Upper lobe of left lung (tissue), 6 donors: ENCODE measurements around the gene C17orf58. TPM values are rescaled to one million over a fixed set of nuclear protein-coding genes. Genes with fewer than 3 reads are reported as not detected.
A peak's percentile ranks its signal among the peaks of the same experiment; 100 is the strongest.

ENCODE experiments used
- ATAC-seq, 2 donors: fragments of 200-7000 bp; cut with Tn5 transposase; one replicate each; pipeline ENCODE4 v1.9.1; 2022; ENCODE audit warnings: mild to moderate bottlenecking in 2 of 2, moderate library complexity in 2 of 2; ENCODE audit not compliant: low FRiP score in 2 of 2
- DNase-seq, 2 donors: peaks; one replicate each; pipeline ENCODE4 v3.0.0-alpha.2; 2019 to 2020
- H3K27ac ChIP-seq, 4 donors: fragments of 200-600 bp; sonication (generic); one replicate each; pipeline ENCODE4 v1.5.1; 2016 to 2019
- H3K27me3 ChIP-seq, 4 donors: fragments of 200-600 bp; sonication (generic); one replicate each; pipeline ENCODE4 v1.5.1; 2017 to 2019
- H3K36me3 ChIP-seq, 4 donors: fragments of 200-600 bp; sonication (generic); one replicate each; pipeline ENCODE4 v1.5.1; 2016 to 2019
- H3K4me1 ChIP-seq, 4 donors: fragments of 200-600 bp; sonication (generic); one replicate each; pipeline ENCODE4 v1.5.1; 2018 to 2019
- H3K4me3 ChIP-seq, 4 donors: fragments of 200-600 bp; sonication (generic); one replicate each; pipeline ENCODE4 v1.5.1; 2017 to 2019; ENCODE audit warnings: mild to moderate bottlenecking in 2 of 4, moderate library complexity in 1 of 4
- H3K9me3 ChIP-seq, 4 donors: fragments of 200-600 bp; sonication (generic); one replicate each; pipeline ENCODE4 v1.5.1; 2018 to 2019
- EP300 ChIP-seq, 4 donors: sonication (generic); formaldehyde crosslinking; IDR thresholded peaks; one replicate each; pipeline ENCODE4 v1.5.1; 2017; ENCODE audit warnings: antibody characterized with exemption in 4 of 4, control low read depth in 2 of 4
- POLR2A ChIP-seq, 4 donors: fragments of 450-650 bp; IDR thresholded peaks; one replicate each; pipeline ENCODE4 v1.5.1; 2016 to 2017; ENCODE audit warnings: antibody characterized with exemption in 4 of 4, mild to moderate bottlenecking in 2 of 4
- POLR2AphosphoS5 ChIP-seq, 2 donors: sonication (generic); formaldehyde crosslinking; IDR thresholded peaks; one replicate each; pipeline ENCODE4 v1.5.1; 2017; ENCODE audit warnings: antibody characterized with exemption in 2 of 2
- WGBS, 2 donors: methylation state at CpG; one replicate each; pipeline ENCODE4 v1.1.5; 2017 to 2018; 5-methylcytosine and 5-hydroxymethylcytosine counted together
- total RNA-seq, 6 donors: library from RNA; depleted of rRNA in 4 of 6; stranded (reverse); fragments of >200 nt in 4 of 6; gene quantifications; one replicate each; pipeline versions ENCODE4 v1.1.0 to v1.2.1, GENCODE V29; 2016 to 2021
- TF ChIP-seq, protein P1 (sequence below), 6 experiments: fragments of 450-650 bp in 4 of 6; fragments of 200-600 bp in 2 of 6; sonication (generic) in 2 of 6; IDR thresholded peaks; one replicate each; pipeline ENCODE4 v1.5.1; 2016 to 2019; ENCODE audit warnings: antibody characterized with exemption in 6 of 6
- donor health status: DM: no; HTN: no; CAD: no; lungs with moderate emphysema.
- donor health status: DM: no; HTN: yes; CAD: no; lungs with severe emphysema.

The C17orf58 gene
- total RNA-seq, 6 donors from 2014 or later = 4.2 to 21.0 (median 8.2) TPM

DNA sequence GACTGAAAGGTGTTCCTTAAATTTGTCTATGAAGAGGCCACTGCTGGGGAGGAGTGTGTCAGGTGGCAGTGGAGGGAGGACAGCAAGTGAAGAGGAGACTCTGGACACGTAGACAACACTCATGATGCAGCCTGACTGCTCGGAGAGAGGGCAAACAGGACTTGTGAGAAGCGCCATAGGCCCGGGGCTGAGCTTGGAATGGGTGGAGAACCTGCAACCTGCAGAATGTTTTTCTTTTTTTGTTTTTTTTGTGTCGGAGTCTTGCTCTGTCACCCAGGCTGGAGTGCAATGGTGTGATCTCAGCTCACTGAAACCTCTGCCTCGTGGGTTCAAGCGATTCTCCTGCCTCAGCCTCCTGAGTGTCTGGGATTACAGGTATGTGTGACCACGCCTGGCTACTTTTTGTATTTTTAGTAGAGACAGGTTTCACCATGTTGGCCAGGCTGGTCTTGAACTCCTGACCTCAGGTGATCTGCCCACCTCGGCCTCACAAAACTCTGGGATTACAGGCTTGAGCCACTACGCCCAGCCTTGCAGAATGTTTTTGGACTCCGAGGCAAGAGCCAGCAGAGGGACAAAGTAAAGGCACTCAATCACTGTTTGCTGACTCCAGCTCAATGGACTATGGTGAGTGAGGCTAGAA is 18.9 kb upstream of the C17orf58 start:
- Histone ChIP-seq H3K9me3 (no peaks in the 10 kb centered on the region), H3K4me3 (no peak overlapping the region), H3K4me1 (peaks cover 0 to 4% (median under 1%) of the 10 kb centered on the region in 4 donors), H3K36me3 (no peaks in the 10 kb centered on the region), H3K27ac (no peak overlapping the region), H3K27me3 (no peaks in the 10 kb centered on the region)
- WGBS, 2 donors = 86 to 89% methylated on average over 11 of the region's 11 CpGs
- ATAC-seq = no peak
- TF ChIP-seq EP300 (IDR thresholded peaks at IDR 0.05) = no peak
- TF ChIP-seq, protein P1, sequence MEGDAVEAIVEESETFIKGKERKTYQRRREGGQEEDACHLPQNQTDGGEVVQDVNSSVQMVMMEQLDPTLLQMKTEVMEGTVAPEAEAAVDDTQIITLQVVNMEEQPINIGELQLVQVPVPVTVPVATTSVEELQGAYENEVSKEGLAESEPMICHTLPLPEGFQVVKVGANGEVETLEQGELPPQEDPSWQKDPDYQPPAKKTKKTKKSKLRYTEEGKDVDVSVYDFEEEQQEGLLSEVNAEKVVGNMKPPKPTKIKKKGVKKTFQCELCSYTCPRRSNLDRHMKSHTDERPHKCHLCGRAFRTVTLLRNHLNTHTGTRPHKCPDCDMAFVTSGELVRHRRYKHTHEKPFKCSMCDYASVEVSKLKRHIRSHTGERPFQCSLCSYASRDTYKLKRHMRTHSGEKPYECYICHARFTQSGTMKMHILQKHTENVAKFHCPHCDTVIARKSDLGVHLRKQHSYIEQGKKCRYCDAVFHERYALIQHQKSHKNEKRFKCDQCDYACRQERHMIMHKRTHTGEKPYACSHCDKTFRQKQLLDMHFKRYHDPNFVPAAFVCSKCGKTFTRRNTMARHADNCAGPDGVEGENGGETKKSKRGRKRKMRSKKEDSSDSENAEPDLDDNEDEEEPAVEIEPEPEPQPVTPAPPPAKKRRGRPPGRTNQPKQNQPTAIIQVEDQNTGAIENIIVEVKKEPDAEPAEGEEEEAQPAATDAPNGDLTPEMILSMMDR (IDR thresholded peaks at IDR 0.05) = no peak
- no peak for TF ChIP-seq POLR2AphosphoS5 (IDR thresholded peaks at IDR 0.05)
- TF ChIP-seq POLR2A (IDR thresholded peaks at IDR 0.05) = no peak
- no peak for DNase-seq

DNA sequence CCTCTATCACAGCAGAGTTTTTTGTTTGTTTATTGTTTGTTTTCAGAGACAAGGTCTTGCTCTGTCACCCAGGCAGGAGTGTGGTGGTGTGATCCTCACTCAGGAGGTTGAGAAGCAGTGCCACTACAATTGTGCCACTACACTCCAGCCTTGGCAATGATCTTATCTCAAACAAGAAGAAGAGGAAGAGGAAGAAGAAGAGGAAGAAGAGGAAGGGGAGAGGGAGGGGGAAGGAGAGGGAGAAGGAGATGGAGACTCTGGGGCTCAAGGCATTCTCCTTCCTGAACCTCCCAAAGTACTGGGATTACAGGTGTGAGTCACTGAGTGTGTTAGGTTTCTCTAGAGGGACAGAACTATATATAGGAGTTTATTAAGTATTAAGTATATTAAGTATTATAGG is 17.1 kb upstream of the C17orf58 start:
- Histone ChIP-seq H3K4me3 (no peak overlapping the region), H3K4me1 (peaks cover 0 to 4% (median 0%) of the 10 kb centered on the region in 4 donors), H3K36me3 (no peaks in the 10 kb centered on the region), H3K27me3 (no peaks in the 10 kb centered on the region), H3K27ac (no peak overlapping the region), H3K9me3 (no peaks in the 10 kb centered on the region)
- ATAC-seq (no peak), DNase-seq (no peak)
- TF ChIP-seq EP300 (IDR thresholded peaks at IDR 0.05) (no peak), POLR2AphosphoS5 (IDR thresholded peaks at IDR 0.05) (no peak), POLR2A (IDR thresholded peaks at IDR 0.05) (no peak)
- TF ChIP-seq, protein P1 (IDR thresholded peaks at IDR 0.05) = no peak

DNA sequence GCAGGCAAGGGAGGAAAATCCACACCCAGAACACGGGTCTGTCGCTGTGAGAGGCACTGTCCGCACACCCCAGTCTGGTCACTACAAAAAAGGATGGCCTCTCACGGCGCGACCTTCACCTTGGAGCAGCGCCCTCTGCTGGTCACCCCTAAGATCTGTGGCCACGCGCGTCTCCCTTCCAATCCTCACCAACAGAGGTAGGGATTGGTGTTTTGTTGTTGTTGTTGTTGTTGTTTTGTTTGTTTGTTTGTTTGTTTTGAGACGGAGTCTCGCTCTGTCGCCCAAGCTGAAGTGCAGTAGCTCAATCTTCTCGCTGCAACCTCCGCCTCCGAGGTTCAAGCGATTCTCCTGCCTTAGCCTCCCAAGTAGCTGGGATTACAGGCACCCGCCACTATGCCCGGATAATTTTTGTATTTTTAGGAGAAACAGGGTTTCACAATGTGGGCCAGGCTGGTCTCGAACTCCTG is 15.0 kb upstream of the C17orf58 start:
- Histone ChIP-seq H3K4me1 (peaks cover 0 to 4% (median 0%) of the 10 kb centered on the region in 4 donors), H3K27me3 (no peaks in the 10 kb centered on the region), H3K36me3 (no peaks in the 10 kb centered on the region), H3K4me3 (peak overlapping the region in 1 of 4 donors; percentile 16), H3K9me3 (no peaks in the 10 kb centered on the region), H3K27ac (no peak overlapping the region)
- DNase-seq = peak in 1 of 2 donors; percentile 76
- TF ChIP-seq POLR2A (IDR thresholded peaks at IDR 0.05) = no peak
- TF ChIP-seq, protein P1 (IDR thresholded peaks at IDR 0.05) = peak; percentile 58 to 79 (median 70)
- ATAC-seq = peak; percentile 84 to 91
- 42 to 49% methylated on average over 16 to 20 of the region's 20 CpGs for WGBS, 2 donors

DNA sequence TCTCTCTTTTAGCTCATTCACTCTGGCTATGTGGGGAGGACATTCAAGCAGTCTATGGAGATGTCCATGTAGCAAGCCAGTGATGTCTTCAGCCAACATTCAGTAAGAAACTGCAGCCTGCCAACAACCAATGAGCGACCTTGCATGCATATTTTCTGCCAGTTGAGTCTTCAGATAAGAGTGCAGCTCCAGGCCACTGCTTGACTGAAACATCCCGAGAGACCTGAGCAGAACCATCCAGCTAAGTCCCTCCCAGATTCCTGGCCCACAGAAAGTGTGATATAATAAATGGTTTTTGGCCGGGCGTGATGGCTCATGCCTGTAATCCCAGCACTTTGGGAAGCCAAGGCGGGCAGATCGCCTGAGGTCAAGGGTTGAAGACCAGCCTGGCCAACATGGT is 10.5 kb upstream of the C17orf58 start:
- H3K27me3 ChIP-seq = no peaks in the 10 kb centered on the region
- peaks cover 0 to 4% (median 0%) of the 10 kb centered on the region in 4 donors for H3K4me1 ChIP-seq
- H3K27ac ChIP-seq = no peak overlapping the region
- WGBS, 2 donors = 63% methylated on average over 6 of the region's 6 CpGs
- H3K4me3 ChIP-seq = no peak overlapping the region
- peak in 1 of 2 donors; percentile 90 for ATAC-seq
- TF ChIP-seq EP300 (IDR thresholded peaks at IDR 0.05) (no peak), POLR2A (IDR thresholded peaks at IDR 0.05) (no peak), POLR2AphosphoS5 (IDR thresholded peaks at IDR 0.05) (no peak)
- TF ChIP-seq, protein P1 (IDR thresholded peaks at IDR 0.05) = no peak
- DNase-seq = no peak
- no peaks in the 10 kb centered on the region for H3K9me3 ChIP-seq
- H3K36me3 ChIP-seq = no peaks in the 10 kb centered on the region

GRCh38 chr17:68004201-68004600 is 7.9 kb upstream of the C17orf58 start:
- Histone ChIP-seq H3K36me3 (no peaks in the 10 kb centered on the region), H3K27ac (no peak overlapping the region), H3K4me3 (no peak overlapping the region), H3K4me1 (no peaks in the 10 kb centered on the region), H3K27me3 (no peaks in the 10 kb centered on the region), H3K9me3 (no peaks in the 10 kb centered on the region)
- WGBS, 2 donors = 90 to 96% methylated on average over 3 of the region's 3 CpGs
- DNase-seq (no peak), ATAC-seq (no peak)
- TF ChIP-seq POLR2A (IDR thresholded peaks at IDR 0.05) = no peak
- TF ChIP-seq POLR2AphosphoS5 (IDR thresholded peaks at IDR 0.05) = no peak
- TF ChIP-seq, protein P1 (IDR thresholded peaks at IDR 0.05) = no peak
- no peak for TF ChIP-seq EP300 (IDR thresholded peaks at IDR 0.05)
